Medulla oblongata (tissue), 1 donor: ENCODE measurements around the gene NRXN2.
"Not testable (repeated sequence)": the region's sequence is repeated elsewhere in the genome, so short reads cannot be mapped to it uniquely, and the experiment has no call there.

Experiments
- DNase-seq: peaks from one replicate; pipeline ENCODE4 v3.0.0-alpha.2; 2015; ENCODE audit errors: extremely low spot score

Gene NRXN2

DNA sequence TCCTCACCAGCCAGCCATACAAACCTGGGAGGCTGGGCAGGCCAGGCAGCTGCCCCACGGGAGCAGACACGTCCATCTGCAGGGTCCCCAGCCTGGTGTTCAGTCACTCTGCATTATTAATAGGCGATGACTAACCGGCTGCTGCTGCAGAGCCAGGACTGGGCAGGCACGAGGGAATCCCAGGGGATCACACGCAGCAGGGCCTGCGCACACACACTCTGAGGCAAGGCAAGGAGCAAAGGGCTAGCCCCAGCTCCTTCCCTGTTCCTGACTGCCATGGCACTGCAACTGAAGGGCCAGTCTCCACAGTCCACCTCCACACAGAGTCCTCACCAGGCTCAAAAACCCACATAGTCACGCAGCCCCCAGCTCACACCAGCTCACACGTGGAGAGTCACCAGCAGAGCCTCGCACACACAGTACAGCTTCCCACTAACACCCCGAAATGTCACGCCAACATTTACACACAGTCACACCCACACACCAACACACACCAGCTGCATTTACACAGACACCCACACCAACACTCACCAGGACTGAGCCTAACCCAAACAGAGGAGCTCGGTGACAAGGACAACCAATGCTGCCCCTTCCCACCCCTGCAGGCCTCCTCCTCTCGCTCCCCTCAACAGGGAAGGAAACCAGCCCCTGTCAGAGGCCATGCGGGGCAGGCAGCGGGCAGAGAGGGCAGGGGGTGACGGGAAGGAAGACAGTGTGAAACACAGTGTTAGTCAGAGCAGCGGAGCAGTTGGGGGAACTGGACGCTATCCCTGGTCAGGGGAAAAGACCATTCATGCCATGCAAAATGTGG is 47.3 kb downstream of the NRXN2 start:
- DNase-seq, result peak; percentile 79

DNA sequence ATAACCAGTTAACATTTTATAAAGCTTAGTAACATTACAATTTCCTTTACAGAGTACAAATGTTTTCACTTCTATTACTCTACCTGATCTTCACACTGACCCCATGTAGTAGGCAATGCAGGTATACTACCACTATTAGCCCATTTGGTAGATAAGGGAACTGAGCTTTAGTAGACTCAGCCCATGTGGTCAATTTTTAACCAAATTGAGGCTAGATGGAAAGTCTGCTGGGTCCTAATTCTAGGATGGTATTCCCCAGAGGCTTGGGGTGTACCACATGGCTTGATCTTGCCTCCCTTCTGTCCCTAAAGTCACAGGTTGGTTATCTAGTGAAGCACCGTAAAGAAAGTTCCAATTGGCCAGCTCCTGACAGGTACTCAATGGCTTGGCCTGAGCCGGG is 48.2 kb downstream of the NRXN2 start:
- DNase-seq, result no peak

DNA sequence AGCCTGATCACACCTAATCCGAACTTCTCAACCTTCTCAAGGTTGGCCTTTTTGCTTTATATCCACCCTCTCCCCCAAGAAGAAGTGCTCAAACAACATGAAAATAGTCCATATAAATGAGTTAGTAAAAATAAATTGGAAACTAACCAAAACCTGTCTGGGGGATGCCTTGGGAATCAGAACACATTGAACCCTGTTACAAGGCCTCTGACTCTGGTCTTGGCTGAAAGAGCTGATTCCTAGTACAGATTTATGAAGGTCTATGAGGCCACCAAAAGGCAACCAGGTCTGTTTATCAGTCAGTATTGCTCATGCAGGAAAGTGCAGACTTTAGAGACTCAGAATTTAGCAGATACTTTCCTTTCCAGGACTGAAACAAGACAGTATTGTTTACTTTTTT is 49.7 kb downstream of the NRXN2 start:
- DNase-seq, result no peak

DNA sequence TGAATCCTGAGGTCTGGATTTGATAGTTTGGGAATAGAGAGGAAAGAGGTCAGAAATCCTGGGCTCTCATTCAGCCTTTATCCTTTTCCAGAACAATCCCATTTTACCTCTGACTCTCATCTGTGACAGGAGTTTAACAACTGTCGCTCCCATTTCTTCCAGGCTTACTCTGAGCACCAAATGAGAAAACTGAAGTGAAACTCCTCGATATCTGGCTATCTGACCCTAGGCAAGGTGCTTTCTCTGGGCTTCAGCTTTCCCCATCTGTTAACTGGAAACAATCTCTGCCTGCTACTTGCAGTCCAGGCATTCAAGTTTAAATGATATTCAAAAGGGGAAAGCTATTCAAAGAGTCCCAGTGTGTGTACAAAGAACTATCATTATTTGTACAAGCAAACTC is 50.1 kb downstream of the NRXN2 start:
- no peak for DNase-seq

DNA sequence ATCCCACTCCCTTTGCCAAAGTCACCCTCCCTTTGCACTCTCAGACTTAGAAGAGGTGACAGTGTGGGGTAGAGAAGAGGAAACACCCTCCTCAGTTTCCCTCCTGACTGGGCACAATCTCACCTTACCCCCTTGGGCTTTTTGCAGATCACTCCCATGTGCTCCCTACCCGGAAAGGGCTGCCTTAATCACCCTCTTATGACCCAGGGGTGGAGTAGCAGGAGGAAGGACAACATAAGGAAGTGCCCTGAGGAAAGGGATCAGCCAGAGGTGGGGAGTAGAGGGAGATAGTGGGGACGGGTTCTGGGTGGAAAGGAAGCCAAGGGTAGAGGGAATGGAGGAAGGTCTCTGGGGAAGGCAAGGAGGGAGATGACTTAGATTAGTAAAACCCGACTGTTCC is 52.0 kb downstream of the NRXN2 start:
- no peak for DNase-seq

DNA sequence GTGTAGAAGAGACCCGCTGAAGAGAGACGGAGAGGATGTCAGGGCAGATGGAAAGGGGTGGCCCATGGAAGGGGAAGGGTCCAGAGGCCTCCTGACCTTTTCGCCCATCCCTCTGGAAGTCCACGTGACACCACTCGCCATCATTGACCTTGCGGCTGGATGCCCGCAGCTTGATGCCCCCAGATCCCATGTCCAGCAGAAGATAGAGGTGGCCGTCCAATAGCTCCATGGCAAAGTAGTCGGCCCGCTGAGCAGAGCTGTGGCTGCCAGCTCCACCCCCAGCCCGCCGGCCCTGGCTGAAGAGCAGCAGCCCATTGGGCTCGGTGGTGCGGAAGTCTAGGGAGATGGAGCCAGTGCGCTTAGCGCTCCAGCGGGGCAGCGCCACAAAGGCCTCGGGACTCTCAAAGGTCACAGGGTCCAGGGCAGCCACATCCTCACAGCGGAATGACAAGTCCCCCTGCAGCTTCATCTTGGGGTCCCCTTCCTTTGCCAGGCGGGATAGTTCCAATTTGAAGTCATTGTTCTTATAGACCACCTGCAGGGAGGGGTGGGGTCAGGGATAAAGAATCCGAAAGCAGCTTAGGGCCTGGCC is 55.7 kb downstream of the NRXN2 start:
- no peak for DNase-seq

DNA sequence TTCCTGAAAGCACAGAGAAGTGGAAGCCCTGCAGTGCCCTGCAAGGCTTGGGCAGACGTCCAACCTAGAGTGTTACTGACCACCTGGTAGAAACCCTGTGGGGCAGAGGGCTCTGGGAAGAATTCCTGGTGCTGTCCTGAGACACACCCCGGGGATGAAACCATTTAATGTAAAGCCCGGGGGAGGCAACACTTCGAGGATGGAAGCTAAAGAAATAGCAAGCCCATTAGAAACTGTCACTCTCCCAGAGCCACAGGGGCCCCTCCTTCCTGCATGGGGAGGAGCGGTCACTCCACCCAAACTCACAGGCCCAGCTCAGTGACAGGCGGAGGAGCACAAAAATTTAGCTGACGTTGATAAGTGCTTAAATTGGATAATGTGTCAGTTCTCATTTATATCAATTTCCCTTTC is 57.6 kb downstream of the NRXN2 start:
- DNase-seq, result no peak

DNA sequence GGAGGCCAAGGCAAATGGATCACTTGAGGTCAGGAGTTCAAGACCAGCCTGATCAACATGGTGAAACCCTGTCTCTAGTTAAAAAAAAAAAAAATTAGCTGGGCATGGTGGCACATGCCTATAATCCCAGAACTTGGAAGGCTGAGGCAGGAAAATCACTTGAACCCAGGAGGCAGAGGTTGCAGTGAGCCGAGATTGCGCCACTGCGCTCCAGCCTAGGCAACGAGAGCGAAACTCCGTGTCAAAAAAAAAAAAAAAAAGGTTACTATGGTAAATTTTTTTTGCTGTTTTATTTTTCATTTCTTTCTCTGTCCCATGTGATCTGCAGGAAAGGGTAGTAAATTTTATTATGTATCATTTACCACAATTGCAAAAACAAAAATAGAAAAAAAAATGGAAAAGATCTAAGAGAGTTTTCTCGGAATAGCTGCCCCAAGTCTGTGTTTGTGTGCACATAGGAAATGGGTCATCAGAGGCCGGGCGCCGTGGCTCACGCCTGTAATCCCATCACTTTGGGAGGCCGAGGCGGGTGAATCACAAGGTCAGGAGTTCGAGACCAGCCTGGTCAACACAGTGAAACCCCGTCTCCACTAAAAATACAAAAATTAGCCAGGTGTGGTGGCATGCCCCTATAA is 58.6 kb downstream of the NRXN2 start:
- DNase-seq, result not testable (repeated sequence)

DNA sequence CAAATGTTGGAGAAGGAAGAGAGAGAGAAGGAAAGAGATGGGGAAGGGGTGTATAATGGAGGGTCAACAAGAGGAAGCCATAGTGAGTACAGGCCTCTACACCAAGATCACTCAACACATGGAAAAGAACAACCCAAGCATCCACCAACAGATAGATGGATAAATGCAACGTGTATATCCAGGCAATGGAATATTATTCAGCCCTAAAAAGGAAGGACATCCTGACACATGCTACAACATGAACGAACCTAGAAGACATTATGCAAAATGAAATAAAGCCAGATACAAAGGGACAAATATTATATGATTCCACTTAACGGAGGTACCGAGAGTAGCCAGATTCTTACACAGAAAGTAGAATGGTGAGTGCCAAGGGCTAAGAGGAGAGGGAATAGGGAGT is 59.3 kb downstream of the NRXN2 start:
- DNase-seq, result no peak

DNA sequence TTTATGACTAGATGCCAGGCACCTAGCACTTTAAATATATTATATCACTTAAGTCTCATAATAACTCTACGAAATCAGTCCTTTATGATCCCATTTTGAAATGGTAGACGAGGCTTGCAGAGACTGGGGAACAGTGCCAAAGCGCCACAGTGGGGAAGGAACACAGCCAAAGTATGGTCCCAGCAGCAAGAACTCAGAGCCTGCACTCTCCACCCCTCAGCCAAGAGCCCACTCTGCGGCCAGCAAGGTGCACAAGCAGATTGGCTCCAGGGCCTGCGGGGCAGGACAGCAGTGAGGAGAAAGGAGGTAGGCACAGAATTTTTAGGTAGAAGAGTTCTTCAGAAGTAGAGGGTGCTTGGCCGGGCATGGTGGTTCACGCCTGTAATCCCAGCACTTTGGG is 61.4 kb downstream of the NRXN2 start:
- no peak for DNase-seq

DNA sequence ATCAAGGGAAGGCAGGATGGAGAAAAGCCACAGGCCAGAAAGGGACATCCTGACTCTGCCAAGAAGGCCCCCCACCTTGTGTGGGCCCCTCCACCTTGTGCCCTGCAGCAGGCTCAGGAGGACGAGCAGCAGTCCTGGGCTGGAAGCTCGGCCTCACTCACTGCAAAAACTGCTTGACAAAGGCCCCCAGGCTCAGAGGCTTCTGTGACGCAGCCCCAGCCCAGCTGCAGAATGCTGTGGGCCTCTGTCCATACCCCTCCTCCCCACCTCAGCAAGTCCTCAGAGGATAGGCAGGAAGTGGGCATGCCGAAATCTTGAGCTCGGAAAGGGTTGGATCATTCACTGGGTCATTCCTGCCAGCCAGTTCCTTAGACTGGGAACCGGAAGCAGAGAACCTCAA is 61.9 kb downstream of the NRXN2 start:
- DNase-seq, result no peak

DNA sequence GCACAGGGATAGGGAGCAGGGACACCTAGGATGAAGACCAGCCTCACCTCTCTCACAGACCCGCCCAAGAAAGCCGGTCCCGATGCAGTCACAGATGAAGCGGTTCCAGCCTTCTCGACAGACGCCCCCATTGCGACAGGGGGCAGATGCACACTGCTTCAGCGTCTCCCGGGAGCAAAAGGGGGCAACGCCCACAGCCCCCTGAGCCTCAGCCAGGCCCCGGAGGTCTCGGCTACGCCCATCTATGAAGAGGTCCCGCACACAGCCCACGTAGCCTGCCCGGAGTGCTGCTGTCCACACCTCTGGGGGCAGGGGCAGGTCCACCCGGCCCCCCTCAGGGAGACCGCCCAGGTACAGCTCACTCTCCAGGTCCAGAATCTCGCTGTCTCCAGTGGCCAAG is 62.3 kb downstream of the NRXN2 start:
- no peak for DNase-seq

DNA sequence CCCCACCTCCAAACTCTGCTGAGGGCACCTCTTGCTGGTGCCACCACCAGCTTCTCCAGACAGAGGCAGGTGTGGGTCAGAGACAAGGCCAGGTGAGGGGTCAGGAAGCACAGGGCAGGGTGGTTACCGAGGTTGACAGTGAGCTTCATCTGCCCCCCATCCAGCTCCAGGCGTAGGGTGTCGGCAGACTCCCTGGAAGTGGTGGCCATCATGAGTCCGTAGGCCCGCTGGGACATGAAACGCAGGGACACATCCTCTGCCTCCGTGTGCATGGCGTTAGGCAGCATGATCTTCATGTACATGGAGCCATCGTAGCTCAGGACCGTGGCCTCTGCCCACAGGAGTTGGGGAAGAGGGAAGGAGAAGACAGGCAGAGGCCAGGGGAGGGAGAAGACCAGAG is 62.8 kb downstream of the NRXN2 start:
- DNase-seq, result no peak

DNA sequence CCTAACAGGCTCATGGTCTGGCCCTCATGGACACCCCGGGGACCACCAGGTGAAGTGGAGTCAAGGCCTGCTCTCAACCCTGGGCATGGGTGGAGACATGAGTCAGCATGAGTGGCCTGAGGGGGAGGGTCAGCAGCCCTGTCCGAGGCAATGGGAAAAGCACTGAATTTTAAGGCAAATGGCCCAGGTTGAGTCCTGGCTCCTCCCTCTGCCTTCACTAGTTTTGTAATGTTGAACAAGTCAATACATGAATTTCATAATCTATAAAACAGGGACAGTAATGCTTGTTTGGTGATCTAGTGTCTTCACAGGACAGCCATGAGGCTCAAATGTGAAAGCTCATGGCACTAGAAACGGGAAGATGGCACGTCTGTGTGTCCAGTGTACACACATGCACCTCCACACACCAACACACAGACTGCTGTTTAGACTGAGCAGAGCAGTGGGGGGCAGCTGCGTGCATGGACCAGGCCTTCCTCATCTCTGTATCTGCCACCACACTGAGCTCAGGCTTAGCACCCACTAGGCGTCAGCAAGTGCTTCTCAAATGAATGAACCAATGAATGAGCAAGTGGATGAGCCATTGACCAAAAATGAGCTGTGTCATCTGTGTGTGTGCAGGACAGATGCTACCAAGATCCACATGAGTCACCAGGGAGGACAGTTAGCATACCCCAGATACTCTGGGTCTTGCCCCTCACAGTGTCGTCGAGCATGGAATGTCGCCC is 63.4 kb downstream of the NRXN2 start:
- peak; percentile 49 for DNase-seq

DNA sequence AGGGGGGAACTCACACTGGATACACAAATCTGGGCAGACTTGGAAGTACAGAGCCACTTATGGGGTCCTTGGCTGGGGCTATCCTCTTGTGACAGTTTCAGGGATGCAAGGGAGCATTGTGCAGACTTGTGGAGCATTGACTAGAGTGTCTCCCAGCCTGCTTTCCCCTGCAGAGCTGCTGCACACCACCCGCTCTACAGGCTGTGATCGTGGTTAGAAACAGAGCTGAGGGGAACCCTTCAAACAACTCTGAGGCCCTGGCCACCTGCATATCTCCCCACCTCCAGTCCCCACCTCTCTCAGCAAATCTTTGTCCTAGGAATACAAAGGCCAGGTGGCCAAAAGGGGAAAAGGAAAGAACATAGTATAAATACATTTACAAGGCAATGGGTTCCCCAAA is 64.7 kb downstream of the NRXN2 start:
- no peak for DNase-seq

DNA sequence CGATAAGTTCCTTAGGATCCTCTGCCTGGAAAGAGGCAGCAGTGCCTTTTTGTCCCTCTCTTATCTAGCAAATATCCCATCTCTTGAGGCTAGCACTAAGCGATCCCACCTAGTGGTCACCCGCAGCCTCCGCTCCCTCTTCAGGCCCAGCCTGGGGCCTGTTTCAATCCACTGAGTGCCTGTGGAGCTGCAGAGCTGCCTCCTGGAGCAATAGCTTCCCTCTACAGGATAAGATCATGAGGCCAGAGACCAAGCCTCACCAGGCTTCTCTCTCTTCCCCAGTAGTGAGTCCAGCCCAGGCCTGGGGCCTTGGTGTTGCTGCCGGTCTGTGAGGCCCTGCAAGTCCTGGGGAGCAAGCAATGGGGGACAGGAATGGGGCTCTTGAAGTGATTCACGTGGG is 66.1 kb downstream of the NRXN2 start:
- no peak for DNase-seq

DNA sequence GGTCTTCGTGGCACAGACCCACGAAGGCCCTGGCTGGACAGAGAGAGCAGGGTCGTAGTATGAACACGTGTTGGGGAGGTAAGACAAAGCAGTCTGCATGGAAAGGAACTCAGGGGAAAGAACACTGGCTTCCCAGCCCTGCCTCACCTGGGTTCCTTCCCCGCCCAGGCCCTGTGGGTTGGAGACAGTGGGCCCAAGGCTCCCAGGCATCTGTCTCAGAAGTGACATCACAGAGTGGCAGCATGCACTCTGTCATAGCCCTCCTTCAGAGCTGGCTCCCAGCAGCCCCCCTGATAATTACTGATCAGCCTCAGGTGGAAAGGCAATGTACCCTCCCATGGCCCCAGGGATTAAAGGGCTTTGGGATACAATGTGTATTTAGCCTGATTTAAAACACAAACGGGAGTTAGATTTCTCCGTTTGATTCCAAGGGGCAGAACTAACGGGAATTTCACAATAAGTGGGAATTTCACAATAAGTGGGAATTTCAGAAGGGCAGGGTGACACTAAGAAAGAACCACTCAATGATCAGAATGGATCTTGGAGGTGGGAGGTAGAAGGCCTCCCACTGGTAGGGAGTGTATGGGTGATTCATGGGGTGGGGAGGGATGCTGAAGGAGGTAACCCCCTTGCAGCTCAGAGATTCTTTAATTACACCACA is 66.9 kb downstream of the NRXN2 start:
- no peak for DNase-seq

DNA sequence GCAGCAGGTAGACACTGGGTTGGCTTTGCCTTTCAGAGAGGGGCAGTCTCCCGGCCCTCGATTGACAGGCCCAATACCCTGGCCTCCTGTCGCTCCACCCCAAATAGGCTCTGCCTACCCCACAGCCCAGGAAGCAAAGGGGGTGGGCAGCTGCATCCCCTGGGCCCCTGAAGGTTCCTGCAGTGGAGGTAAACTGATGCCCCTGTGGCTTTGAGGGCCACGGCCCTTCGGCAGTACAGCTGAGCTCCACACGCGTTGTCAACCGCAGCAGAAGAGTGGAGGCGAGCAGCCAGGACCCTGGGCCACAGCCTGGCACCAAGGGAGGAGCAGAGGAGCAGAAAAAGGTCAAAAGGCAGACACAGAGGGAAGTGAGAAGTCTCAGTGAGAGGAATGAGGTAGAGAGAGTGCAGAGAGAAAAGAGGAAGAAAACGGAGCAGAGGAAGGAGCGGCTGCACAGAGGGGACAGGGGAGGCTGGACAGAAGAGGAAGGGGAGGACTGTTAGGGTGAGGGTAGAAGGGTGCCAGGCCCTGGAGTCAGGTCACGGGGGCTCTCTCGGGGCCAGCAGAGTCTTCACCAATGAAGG is 67.9 kb downstream of the NRXN2 start:
- DNase-seq, result peak; percentile 81

DNA sequence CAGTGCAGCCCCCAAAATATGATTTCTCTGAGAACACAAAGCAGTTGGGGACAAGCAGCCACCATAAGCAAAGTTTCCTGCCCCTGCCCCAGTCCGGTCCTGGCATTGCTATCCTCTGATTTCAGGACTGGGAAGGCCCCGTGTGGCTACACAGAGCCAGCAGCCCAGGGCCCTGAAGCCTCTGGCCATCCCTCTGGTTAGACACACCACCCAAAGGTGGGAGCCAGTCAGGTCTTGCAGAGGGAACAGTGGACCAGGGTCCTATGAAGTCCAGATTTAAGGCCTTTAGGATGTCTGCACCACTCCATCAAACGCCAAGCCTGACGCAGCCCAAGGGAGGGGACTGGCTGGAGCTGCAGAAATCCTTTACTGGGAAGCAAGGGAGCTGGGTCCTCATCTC is 68.6 kb downstream of the NRXN2 start:
- DNase-seq, result no peak

DNA sequence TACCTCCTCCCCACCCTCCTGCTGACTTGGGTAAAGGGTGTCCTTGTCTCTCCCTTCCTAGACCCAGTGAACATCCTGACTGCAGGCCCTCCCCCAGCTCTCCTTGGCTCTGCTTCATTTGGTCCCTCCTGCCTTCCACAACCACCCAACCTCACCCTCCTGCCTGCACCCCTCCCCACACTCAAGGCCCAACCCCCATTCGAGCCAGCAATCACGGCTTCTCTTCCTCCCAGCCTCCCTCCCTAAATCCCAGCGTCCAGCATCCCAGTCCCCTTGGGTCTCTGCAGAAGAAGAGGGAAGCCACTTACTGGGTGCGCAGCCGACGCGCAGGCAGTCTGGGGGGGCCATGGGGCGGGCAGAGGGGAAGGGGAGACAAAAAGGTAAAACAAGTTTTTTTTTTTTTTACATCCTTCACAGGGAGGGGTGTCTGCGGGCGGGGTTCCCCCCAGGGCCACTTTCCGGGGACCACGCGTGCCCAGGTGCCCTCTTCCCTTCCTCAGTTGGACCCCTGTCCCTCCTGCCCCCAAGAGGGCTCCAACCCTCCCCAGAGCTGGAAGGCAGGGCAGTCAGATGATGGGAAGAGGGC is 69.5 kb downstream of the NRXN2 start:
- DNase-seq, result no peak
